GM13976 (cell line): ENCODE measurements around the gene NUDT14.

Experiments
- DNase-seq: peaks from one replicate; pipeline ENCODE4 v3.0.0; 2012; ENCODE audit warnings: low spot score
- CTCF ChIP-seq: IDR thresholded peaks from 2 replicates; pipeline ENCODE4 v1.5.1; 2012; ENCODE audit warnings: borderline replicate concordance, mild to moderate bottlenecking; ENCODE audit not compliant: insufficient read depth; ENCODE audit errors: extremely low read depth, missing control alignments, control extremely low read depth
- in situ Hi-C: fragments of 300-500 bp; cut with MboI; formaldehyde crosslinking; loops from one replicate; pipeline ENCODE4 v1.12.0; 2022; ENCODE audit warnings: low sequenced_read_pairs, mixed read lengths, inconsistent platforms; ENCODE audit not compliant: unreplicated experiment

Gene NUDT14

DNA sequence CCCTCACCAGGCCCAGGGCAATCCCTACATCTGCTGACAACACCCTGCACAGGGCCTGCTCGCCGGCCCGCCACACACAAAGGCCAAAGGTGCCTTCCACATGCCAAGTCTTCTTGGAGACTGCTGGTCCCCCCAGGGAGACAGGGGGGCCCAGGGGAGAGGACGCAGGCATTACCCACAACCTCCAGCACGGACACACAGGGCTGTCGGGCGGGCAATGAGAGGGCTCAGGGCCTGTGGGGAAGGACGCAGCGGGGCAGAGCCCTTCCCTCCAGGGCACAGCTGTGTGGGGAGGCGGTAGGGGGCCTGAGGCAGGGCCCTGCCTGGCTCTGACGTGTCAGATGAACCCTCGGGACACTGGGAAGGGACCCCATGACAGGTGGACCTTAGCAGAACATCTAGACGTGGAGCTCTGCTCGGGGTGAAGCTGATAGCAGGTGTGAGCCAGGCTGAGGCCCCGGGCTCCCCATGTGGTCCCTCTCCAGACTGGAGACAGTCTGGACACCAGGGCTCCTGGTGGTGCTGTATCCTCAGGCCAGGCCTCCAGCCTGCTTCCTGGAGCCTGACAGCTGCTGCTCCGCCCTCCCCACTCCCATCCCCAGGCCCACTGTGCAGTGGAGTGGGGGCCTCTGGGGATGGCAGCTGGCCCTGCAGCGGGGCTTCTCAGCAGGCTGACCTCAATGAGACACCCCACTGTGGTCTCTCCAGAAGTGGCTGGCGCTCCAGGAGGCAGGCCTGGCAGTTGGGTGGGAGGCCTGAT, 31.6 kb upstream of the NUDT14 start:
- DNase-seq = no peak
- TF ChIP-seq CTCF = no peak
- in situ Hi-C loops = no loop called here

- in situ Hi-C loops = no loop called here
- TF ChIP-seq CTCF = no peak
- DNase-seq = no peak
Measured at GRCh38 chr14:105211758-105212089, 30.6 kb upstream of the NUDT14 start.

GRCh38 chr14:105211086-105211757, 30.1 kb upstream of the NUDT14 start:
- in situ Hi-C loops = no loop called here
- TF ChIP-seq CTCF = no peak
- DNase-seq = no peak

DNA sequence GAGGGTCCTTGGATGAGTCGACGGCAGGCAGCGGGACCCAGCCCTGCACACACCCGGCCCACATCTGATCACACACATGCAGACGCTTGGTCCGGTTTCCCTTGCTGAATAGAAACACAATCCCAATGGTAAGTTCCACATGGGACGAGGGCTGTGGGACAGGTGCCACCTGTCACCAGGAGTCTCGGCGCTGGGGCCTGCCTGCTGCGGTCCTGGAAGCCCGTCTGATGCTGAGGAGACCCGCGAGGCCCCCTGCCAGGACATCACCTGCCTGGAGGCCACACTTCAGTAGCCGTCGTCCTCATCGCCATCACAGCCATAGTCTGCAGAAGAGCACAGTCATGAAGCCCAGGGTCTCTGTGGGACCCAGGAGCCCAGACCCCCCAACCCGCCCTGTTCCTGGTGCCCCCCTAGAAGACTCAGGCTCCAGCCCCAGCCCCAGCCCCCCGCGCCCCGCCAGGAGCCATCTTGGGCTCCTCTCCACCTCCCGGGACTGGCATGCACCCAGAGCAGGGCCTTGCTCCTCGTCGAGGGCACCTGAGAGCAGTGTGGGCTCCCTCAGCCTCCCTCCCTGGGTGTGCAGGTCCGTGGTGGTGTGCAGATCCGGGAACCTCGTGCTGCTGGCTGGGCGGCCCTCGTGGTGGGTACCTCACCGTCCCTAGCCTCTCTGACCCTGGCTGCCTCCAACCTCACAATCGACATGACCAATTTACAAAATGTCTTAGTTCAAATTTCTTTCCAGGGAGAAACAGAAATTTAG, 29.3 kb upstream of the NUDT14 start:
- no peak for DNase-seq
- in situ Hi-C loops = no loop called here
- no peak for TF ChIP-seq CTCF

DNA sequence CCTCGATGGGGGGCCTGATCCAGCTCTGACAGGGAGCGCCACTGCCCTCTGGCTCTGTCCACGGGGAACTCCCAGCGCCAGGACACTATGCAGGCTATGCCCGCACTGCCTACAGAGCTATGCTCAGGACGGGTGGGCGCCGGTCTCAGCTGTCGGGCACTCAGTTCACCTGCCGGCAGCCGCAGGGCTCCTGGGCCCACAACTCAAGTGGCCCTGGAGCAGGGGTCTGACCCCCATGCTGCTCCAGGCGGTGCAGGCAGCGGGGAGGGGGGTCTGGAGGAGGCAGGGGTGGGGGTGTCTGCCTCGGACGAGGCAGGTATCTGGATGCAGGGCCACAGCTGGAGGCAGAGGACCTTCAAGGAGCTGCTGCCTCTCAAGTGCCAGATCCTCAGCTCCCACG, 28.5 kb upstream of the NUDT14 start:
- in situ Hi-C loops = no loop called here
- no peak for TF ChIP-seq CTCF
- no peak for DNase-seq

DNA sequence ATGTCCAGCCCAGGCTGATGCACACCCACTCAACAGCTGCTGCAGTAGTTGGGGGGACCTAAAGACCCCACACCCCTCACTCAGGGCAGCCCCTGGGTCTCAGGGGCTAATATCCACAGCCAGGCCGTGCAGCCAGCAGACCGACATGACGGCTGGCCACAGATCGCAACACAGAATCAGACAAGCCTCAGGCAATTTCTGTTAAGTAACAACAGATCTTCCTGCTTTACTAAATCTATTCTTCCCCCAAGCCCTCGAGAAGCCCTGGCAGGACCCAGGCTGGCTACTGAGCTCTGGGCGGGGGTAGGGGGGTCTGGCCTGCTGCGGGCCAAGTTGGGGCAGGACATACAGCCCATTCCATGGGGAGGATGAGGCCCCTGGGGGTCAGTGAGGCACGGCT, 28.0 kb upstream of the NUDT14 start:
- TF ChIP-seq CTCF = no peak
- in situ Hi-C loops = no loop called here
- no peak for DNase-seq
